Measurements from ENCODE around the gene LAG3. TPM values are rescaled to one million over a fixed set of nuclear protein-coding genes. Genes with fewer than 3 reads are reported as not detected.

Gene LAG3
- total RNA-seq, 1 experiment from 2014 or later, result 1.9 TPM

GRCh38 chr12:6750506-6750905 is 21.8 kb upstream of the LAG3 start:
- intact Hi-C loops (cut with micrococcal nuclease; ENCODE audit: unreplicated experiment), result no loop called here
- no peaks in the 10 kb centered on the region for H3K27me3 Mint-ChIP-seq (ENCODE audit: insufficient read depth, unreplicated experiment)
- peaks cover 16% of the 10 kb centered on the region for H3K4me1 ChIP-seq
- CTCF ChIA-PET, result no interaction called here
- no peak overlapping the region for H3K27ac Mint-ChIP-seq (ENCODE audit: unreplicated experiment)
- no peak overlapping the region for H3K4me3 Mint-ChIP-seq (ENCODE audit: unreplicated experiment)
- POLR2A ChIA-PET, result no interaction called here
- no peaks in the 10 kb centered on the region for H3K9me3 Mint-ChIP-seq (ENCODE audit: unreplicated experiment)
- H3K36me3 ChIP-seq (ENCODE audit: control insufficient read depth, insufficient read depth, low read length), result peaks cover 9% of the 10 kb centered on the region
- BruUV-seq (replicated peaks), result no TSS peak
- H3K4me1 Mint-ChIP-seq (ENCODE audit: low read depth, unreplicated experiment), result peaks cover 11% of the 10 kb centered on the region
- no peaks in the 10 kb centered on the region for H3K9me3 ChIP-seq
- DNase-seq, result no peak
- no peak for TF ChIP-seq CTCF (IDR thresholded peaks at IDR 0.05; ENCODE audit: insufficient read depth in 1 of 2, low read depth in 1 of 2, low read length in 1 of 2, severe bottlenecking in 1 of 2, unreplicated experiment in 1 of 2)
- H3K4me3 ChIP-seq (ENCODE audit: low read depth, low read length), result no peak overlapping the region
- H3K36me3 Mint-ChIP-seq (ENCODE audit: insufficient read depth, unreplicated experiment), result peaks cover 74% of the 10 kb centered on the region
- no peaks in the 10 kb centered on the region for H3K27me3 ChIP-seq (replicated peaks; ENCODE audit: control insufficient read depth, insufficient read depth, low read length)

GRCh38 chr12:6751767-6752166 is 20.6 kb upstream of the LAG3 start:
- H3K4me1 ChIP-seq, result peaks cover 16% of the 10 kb centered on the region
- ChIA-PET POLR2A (interaction anchor here (0.8 to 3.1 kb wide), 9 partner anchors 9 to 218 kb away, joined by 4 to 60 read pairs (median 20); partner anchors contain the start of genes CDCA3, COPS7A, GAPDH and PTMS), CTCF (interaction anchor here (0.6 to 4.5 kb wide), 11 partner anchors 9 to 121 kb away, joined by 3 to 135 read pairs (median 18); partner anchors contain the start of genes CDCA3, COPS7A, PTMS and SPSB2)
- H3K36me3 ChIP-seq (ENCODE audit: control insufficient read depth, insufficient read depth, low read length), result peaks cover 8% of the 10 kb centered on the region
- intact Hi-C loops (cut with micrococcal nuclease; ENCODE audit: unreplicated experiment), result loop anchor here (2.0 kb wide), 1 partner anchor 83 kb away; no protein-coding TSS in a partner anchor
- H3K36me3 Mint-ChIP-seq (ENCODE audit: insufficient read depth, unreplicated experiment), result peaks cover 67% of the 10 kb centered on the region
- no peaks in the 10 kb centered on the region for H3K9me3 Mint-ChIP-seq (ENCODE audit: unreplicated experiment)
- TF ChIP-seq CTCF (IDR thresholded peaks at IDR 0.05; ENCODE audit: insufficient read depth in 1 of 2, low read depth in 1 of 2, low read length in 1 of 2, severe bottlenecking in 1 of 2, unreplicated experiment in 1 of 2), result no peak
- H3K9me3 ChIP-seq, result no peaks in the 10 kb centered on the region
- no TSS peak for BruUV-seq (replicated peaks)
- H3K4me3 ChIP-seq (ENCODE audit: low read depth, low read length), result peak overlapping the region; percentile 97
- peak overlapping the region; percentile 90 for H3K4me3 Mint-ChIP-seq (ENCODE audit: unreplicated experiment)
- H3K4me1 Mint-ChIP-seq (ENCODE audit: low read depth, unreplicated experiment), result peaks cover 11% of the 10 kb centered on the region
- no peaks in the 10 kb centered on the region for H3K27me3 Mint-ChIP-seq (ENCODE audit: insufficient read depth, unreplicated experiment)
- DNase-seq, result no peak
- no peaks in the 10 kb centered on the region for H3K27me3 ChIP-seq (replicated peaks; ENCODE audit: control insufficient read depth, insufficient read depth, low read length)
- peak overlapping the region; percentile 94 for H3K27ac Mint-ChIP-seq (ENCODE audit: unreplicated experiment)

- H3K27ac Mint-ChIP-seq (ENCODE audit: unreplicated experiment), result peak overlapping the region; percentile 94
- TSS peak; percentile 23 for BruUV-seq (replicated peaks)
- Histone ChIP-seq H3K4me1 (peaks cover 16% of the 10 kb centered on the region), H3K4me3 (ENCODE audit: low read depth, low read length) (peak overlapping the region; percentile 97), H3K9me3 (no peaks in the 10 kb centered on the region), H3K36me3 (ENCODE audit: control insufficient read depth, insufficient read depth, low read length) (peaks cover 8% of the 10 kb centered on the region), H3K27me3 (replicated peaks; ENCODE audit: control insufficient read depth, insufficient read depth, low read length) (no peaks in the 10 kb centered on the region)
- peak; percentile 25 to 37 for TF ChIP-seq CTCF (IDR thresholded peaks at IDR 0.05; ENCODE audit: insufficient read depth in 1 of 2, low read depth in 1 of 2, low read length in 1 of 2, severe bottlenecking in 1 of 2, unreplicated experiment in 1 of 2)
- ChIA-PET CTCF (interaction anchor here (0.6 to 4.5 kb wide), 27 partner anchors 9 to 138 kb away, joined by 3 to 135 read pairs (median 6); partner anchors contain the start of genes CD4, CDCA3, COPS7A and GPR162), POLR2A (interaction anchor here (0.5 to 3.1 kb wide), 15 partner anchors 9 to 1011 kb away, joined by 3 to 60 read pairs (median 9); partner anchors contain the start of genes C12orf57, CDCA3, COPS7A and GAPDH)
- H3K4me3 Mint-ChIP-seq (ENCODE audit: unreplicated experiment), result peak overlapping the region; percentile 90
- H3K4me1 Mint-ChIP-seq (ENCODE audit: low read depth, unreplicated experiment), result peaks cover 11% of the 10 kb centered on the region
- intact Hi-C loops (cut with micrococcal nuclease; ENCODE audit: unreplicated experiment), result loop anchor here (2.0 kb wide), 1 partner anchor 82 kb away; no protein-coding TSS in a partner anchor
- no peaks in the 10 kb centered on the region for H3K9me3 Mint-ChIP-seq (ENCODE audit: unreplicated experiment)
- peaks cover 62% of the 10 kb centered on the region for H3K36me3 Mint-ChIP-seq (ENCODE audit: insufficient read depth, unreplicated experiment)
- H3K27me3 Mint-ChIP-seq (ENCODE audit: insufficient read depth, unreplicated experiment), result no peaks in the 10 kb centered on the region
- DNase-seq, result peak; percentile 54 to 71
These were observed 20.0 kb upstream of the LAG3 start for GRCh38 chr12:6752167-6752920.
